Stimulated activated CD8-positive, alpha-beta memory T cell treated with anti-CD3 and anti-CD28 coated beads, Interleukin-2, amount 100 ng/mL, for 1 hour (primary cell): ENCODE results near the gene KIAA2012.

Source experiments
- DNase-seq, 2 donors: peaks; one replicate each; pipeline ENCODE4 v3.0.0-alpha.2; 2020; ENCODE audit warnings: low read depth in 2 of 2

The KIAA2012 gene

GRCh38 chr2:202072737-202073401 is at the start of gene KIAA2012:
Gene KIAA2012 (plus strand): TSS chr2:202073255. CDS start chr2:202073628, 373 bp downstream.
- DNase-seq = no peak

- DNase-seq = no peak
These were observed 49.2 kb upstream of the KIAA2012 start for GRCh38 chr2:202023904-202024266.

- DNase-seq = no peak
These were observed 48.2 kb upstream of the KIAA2012 start for GRCh38 chr2:202024871-202025270.

- no peak for DNase-seq
These were observed 47.2 kb upstream of the KIAA2012 start for GRCh38 chr2:202025816-202026215.

GRCh38 chr2:202026507-202026906 is 46.5 kb upstream of the KIAA2012 start:
- no peak for DNase-seq

GRCh38 chr2:202030691-202031090 is 42.4 kb upstream of the KIAA2012 start:
- DNase-seq = no peak

- DNase-seq = no peak
These were observed 41.7 kb upstream of the KIAA2012 start for GRCh38 chr2:202031246-202031951.

GRCh38 chr2:202032846-202033316 is 40.2 kb upstream of the KIAA2012 start:
- DNase-seq = no peak

- DNase-seq = peak; percentile 60 to 76
These were observed 39.5 kb upstream of the KIAA2012 start, which contains the start of gene FZD7 for GRCh38 chr2:202033317-202034248. Gene FZD7 (plus strand): TSS chr2:202033855. CDS start chr2:202034648, 793 bp downstream.

GRCh38 chr2:202034249-202035088 is 38.6 kb upstream of the KIAA2012 start:
- no peak for DNase-seq

GRCh38 chr2:202035089-202035940 is 37.7 kb upstream of the KIAA2012 start:
- DNase-seq = no peak

GRCh38 chr2:202035941-202036372 is 37.1 kb upstream of the KIAA2012 start:
- DNase-seq = no peak

- no peak for DNase-seq
These were observed 36.4 kb upstream of the KIAA2012 start for GRCh38 chr2:202036601-202037037.

- no peak for DNase-seq
These were observed 36.0 kb upstream of the KIAA2012 start for GRCh38 chr2:202037086-202037485.

- no peak for DNase-seq
These were observed 34.4 kb upstream of the KIAA2012 start for GRCh38 chr2:202038471-202039277.

- DNase-seq = no peak
These were observed 33.6 kb upstream of the KIAA2012 start for GRCh38 chr2:202039278-202040078.

GRCh38 chr2:202040079-202040844 is 32.8 kb upstream of the KIAA2012 start:
- DNase-seq = no peak

GRCh38 chr2:202042444-202042843 is 30.6 kb upstream of the KIAA2012 start:
- DNase-seq = no peak
